ENCODE results near the gene CYCS. TPM values are rescaled to one million over a fixed set of nuclear protein-coding genes. Genes with fewer than 3 reads are reported as not detected.

Gene CYCS
- total RNA-seq, 3 donors from 2014 or later (not counting 1 experiment from before 2014, with no cell fraction given): 124 to 197 (median 167) TPM

GRCh38 chr7:25101817-25102216 lies 23.2 kb downstream of the CYCS start:
- Mint-ChIP-seq H3K27me3 (ENCODE audit: low read depth in 2 of 2) (no peaks in the 10 kb centered on the region), H3K4me1 (no peaks in the 10 kb centered on the region), H3K4me3 (no peak overlapping the region), H3K27ac (no peak overlapping the region), H3K36me3 (no peaks in the 10 kb centered on the region), H3K9me3 (no peaks in the 10 kb centered on the region)
- Histone ChIP-seq H3K27ac (ENCODE audit: low read length) (no peak overlapping the region), H3K27me3 (ENCODE audit: control insufficient read depth, insufficient read depth, low read length) (no peaks in the 10 kb centered on the region), H3K4me1 (ENCODE audit: control insufficient read depth, insufficient read depth, low read length) (no peaks in the 10 kb centered on the region), H3K4me3 (ENCODE audit: low read length) (no peak overlapping the region), H3K9me3 (ENCODE audit: control insufficient read depth, insufficient read depth, low read length) (no peaks in the 10 kb centered on the region), H3K36me3 (ENCODE audit: control insufficient read depth, insufficient read depth, low read length) (no peaks in the 10 kb centered on the region)
- no peak for TF ChIP-seq CTCF (IDR thresholded peaks at IDR 0.05)
- intact Hi-C loops (cut with micrococcal nuclease): no loop called here
- ATAC-seq: no peak
- no peak for DNase-seq

- H3K36me3 ChIP-seq (ENCODE audit: control insufficient read depth, insufficient read depth, low read length): no peaks in the 10 kb centered on the region
- H3K4me3 ChIP-seq (ENCODE audit: low read length): no peak overlapping the region
- Mint-ChIP-seq H3K27me3 (ENCODE audit: low read depth in 2 of 2) (peaks cover 0 to under 1% of the 10 kb centered on the region in 2 donors), H3K4me1 (peaks cover 3% of the 10 kb centered on the region in 2 donors), H3K9me3 (no peaks in the 10 kb centered on the region), H3K27ac (no peak overlapping the region), H3K4me3 (no peak overlapping the region), H3K36me3 (no peaks in the 10 kb centered on the region)
- peak; percentile 90 to 93 (median 92) for ATAC-seq
- no peaks in the 10 kb centered on the region for H3K9me3 ChIP-seq (ENCODE audit: control insufficient read depth, insufficient read depth, low read length)
- WGBS (ENCODE audit: insufficient coverage): 37% methylated on average over 10 of the region's 11 CpGs
- H3K27me3 ChIP-seq (ENCODE audit: control insufficient read depth, insufficient read depth, low read length): no peaks in the 10 kb centered on the region
- TF ChIP-seq CTCF (IDR thresholded peaks at IDR 0.05): peak; percentile 84
- peaks cover 4% of the 10 kb centered on the region for H3K4me1 ChIP-seq (ENCODE audit: control insufficient read depth, insufficient read depth, low read length)
- no peak overlapping the region for H3K27ac ChIP-seq (ENCODE audit: low read length)
- DNase-seq: peak; percentile 42 to 84
- intact Hi-C loops (cut with micrococcal nuclease): loop anchor here (1.0 to 10.0 kb wide), 2 partner anchors 184 to 286 kb away; no protein-coding TSS in a partner anchor
These were observed 26.7 kb downstream of the CYCS start for GRCh38 chr7:25098096-25099046.

GRCh38 chr7:25095516-25096345 lies 29.3 kb downstream of the CYCS start:
- no peaks in the 10 kb centered on the region for H3K9me3 Mint-ChIP-seq
- no peaks in the 10 kb centered on the region for H3K36me3 Mint-ChIP-seq
- peaks cover 0 to 3% of the 10 kb centered on the region in 2 donors for H3K27me3 Mint-ChIP-seq (ENCODE audit: low read depth in 2 of 2)
- H3K4me1 Mint-ChIP-seq: peaks cover 6 to 7% of the 10 kb centered on the region in 2 donors
- TF ChIP-seq CTCF (IDR thresholded peaks at IDR 0.05): no peak
- no peaks in the 10 kb centered on the region for H3K9me3 ChIP-seq (ENCODE audit: control insufficient read depth, insufficient read depth, low read length)
- no peak for ATAC-seq
- DNase-seq: no peak
- no peak overlapping the region for H3K27ac Mint-ChIP-seq
- WGBS (ENCODE audit: insufficient coverage): 87% methylated on average over 5 of the region's 5 CpGs
- H3K4me3 Mint-ChIP-seq: no peak overlapping the region
- no peak overlapping the region for H3K4me3 ChIP-seq (ENCODE audit: low read length)
- H3K27me3 ChIP-seq (ENCODE audit: control insufficient read depth, insufficient read depth, low read length): no peaks in the 10 kb centered on the region
- intact Hi-C loops (cut with micrococcal nuclease): loop anchor here (10.0 kb wide), 1 partner anchor 181 kb away; no protein-coding TSS in a partner anchor
- no peak overlapping the region for H3K27ac ChIP-seq (ENCODE audit: low read length)
- H3K36me3 ChIP-seq (ENCODE audit: control insufficient read depth, insufficient read depth, low read length): no peaks in the 10 kb centered on the region
- peaks cover 4% of the 10 kb centered on the region for H3K4me1 ChIP-seq (ENCODE audit: control insufficient read depth, insufficient read depth, low read length)

Data from natural killer cell (primary cell).